ENCODE results near the gene SCAF11. TPM values are rescaled to one million over a fixed set of nuclear protein-coding genes. Genes with fewer than 3 reads are reported as not detected.

Gene SCAF11
- total and polyA plus RNA-seq, 2 experiments from 2014 or later = 77.0 to 84.8 TPM

GRCh38 chr12:45928309-45928708, 62.1 kb downstream of the SCAF11 start:
- TF ChIP-seq ZNF331 (CRISPR knock-in tag; IDR thresholded peaks at IDR 0.05; ENCODE audit: low read depth) (no peak), CREB1 (CRISPR knock-in tag; IDR thresholded peaks at IDR 0.05; ENCODE audit: low read depth) (no peak), REST (IDR thresholded peaks at IDR 0.05; ENCODE audit: unreplicated experiment) (no peak), POLR2AphosphoS5 (IDR thresholded peaks at IDR 0.05; ENCODE audit: low read depth) (no peak), ZNF114 (CRISPR knock-in tag; IDR thresholded peaks at IDR 0.05) (no peak), ETS1 (IDR thresholded peaks at IDR 0.05) (no peak), EZH2 (IDR thresholded peaks at IDR 0.05; ENCODE audit: low read depth, unreplicated experiment) (no peak), ZNF462 (CRISPR knock-in tag; IDR thresholded peaks at IDR 0.05) (no peak), JUNB (IDR thresholded peaks at IDR 0.05; ENCODE audit: unreplicated experiment) (no peak), NANOG (IDR thresholded peaks at IDR 0.05; ENCODE audit: borderline replicate concordance) (no peak), EZH2phosphoT487 (IDR thresholded peaks at IDR 0.05; ENCODE audit: unreplicated experiment) (no peak)
- no peak overlapping the region for H3K4me3 Mint-ChIP-seq
- no peak overlapping the region for H3K4me3 ChIP-seq
- H3K79me2 ChIP-seq (replicated peaks; ENCODE audit: insufficient read depth) = no peaks in the 10 kb centered on the region
- peaks cover 54% of the 10 kb centered on the region for H3K36me3 Mint-ChIP-seq (ENCODE audit: low read depth)
- H4K20me1 ChIP-seq (replicated peaks; ENCODE audit: insufficient read depth) = no peaks in the 10 kb centered on the region
- H3F3A ChIP-seq (replicated peaks; ENCODE audit: low read depth) = no peaks in the 10 kb centered on the region
- H3K27me3 ChIP-seq (ENCODE audit: insufficient read depth) = no peaks in the 10 kb centered on the region
- H3K4me1 Mint-ChIP-seq = no peaks in the 10 kb centered on the region
- H3K9me2 ChIP-seq (ENCODE audit: insufficient read depth) = no peaks in the 10 kb centered on the region
- H3K36me3 ChIP-seq (ENCODE audit: insufficient read depth) = peaks cover 16% of the 10 kb centered on the region; the same call in 1 of the 2 replicates
- ATAC-seq (no peak), DNase-seq (ENCODE audit: low spot score) (no peak)
- no peaks in the 10 kb centered on the region for H3K4me1 ChIP-seq (ENCODE audit: insufficient read depth)
- no peak overlapping the region for H2AFZ ChIP-seq
- H3K9me3 Mint-ChIP-seq = no peaks in the 10 kb centered on the region
- no peak overlapping the region for H3K4me2 ChIP-seq
- no peak overlapping the region for H3K27ac Mint-ChIP-seq
- peaks cover 2% of the 10 kb centered on the region for H3K27me3 Mint-ChIP-seq (ENCODE audit: insufficient read depth, low read depth, poor library complexity)
- H3K27ac ChIP-seq (ENCODE audit: low read depth) = no peak overlapping the region
